ENCODE measurements around the gene SIGLEC15.

DNA sequence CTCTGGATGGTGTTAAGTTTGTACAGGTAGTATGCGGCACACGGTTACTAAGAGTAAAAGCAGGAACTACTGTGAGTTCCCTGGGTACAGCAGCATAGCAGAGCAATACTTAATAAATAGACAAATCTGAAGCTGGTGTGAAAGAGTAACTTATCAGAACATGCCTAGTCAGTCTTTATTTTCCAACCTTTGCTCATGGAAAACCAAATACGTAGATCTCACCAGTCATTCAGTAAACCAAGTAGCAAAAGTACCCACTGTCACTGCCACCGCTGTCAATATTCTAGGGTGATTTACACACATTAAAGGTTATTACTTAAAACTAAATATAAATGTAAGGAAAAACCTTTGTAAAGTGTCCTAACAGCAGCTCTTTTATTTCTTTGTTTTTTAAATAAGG, 35.0 kb downstream of the SIGLEC15 start:
- TF ChIP-seq, protein P1, sequence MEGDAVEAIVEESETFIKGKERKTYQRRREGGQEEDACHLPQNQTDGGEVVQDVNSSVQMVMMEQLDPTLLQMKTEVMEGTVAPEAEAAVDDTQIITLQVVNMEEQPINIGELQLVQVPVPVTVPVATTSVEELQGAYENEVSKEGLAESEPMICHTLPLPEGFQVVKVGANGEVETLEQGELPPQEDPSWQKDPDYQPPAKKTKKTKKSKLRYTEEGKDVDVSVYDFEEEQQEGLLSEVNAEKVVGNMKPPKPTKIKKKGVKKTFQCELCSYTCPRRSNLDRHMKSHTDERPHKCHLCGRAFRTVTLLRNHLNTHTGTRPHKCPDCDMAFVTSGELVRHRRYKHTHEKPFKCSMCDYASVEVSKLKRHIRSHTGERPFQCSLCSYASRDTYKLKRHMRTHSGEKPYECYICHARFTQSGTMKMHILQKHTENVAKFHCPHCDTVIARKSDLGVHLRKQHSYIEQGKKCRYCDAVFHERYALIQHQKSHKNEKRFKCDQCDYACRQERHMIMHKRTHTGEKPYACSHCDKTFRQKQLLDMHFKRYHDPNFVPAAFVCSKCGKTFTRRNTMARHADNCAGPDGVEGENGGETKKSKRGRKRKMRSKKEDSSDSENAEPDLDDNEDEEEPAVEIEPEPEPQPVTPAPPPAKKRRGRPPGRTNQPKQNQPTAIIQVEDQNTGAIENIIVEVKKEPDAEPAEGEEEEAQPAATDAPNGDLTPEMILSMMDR (IDR thresholded peaks at IDR 0.05; ENCODE audit: low read depth, low read length, missing input control), result no peak
- TF ChIP-seq ATF3 (IDR thresholded peaks at IDR 0.05), result no peak
- TF ChIP-seq, protein P2, sequence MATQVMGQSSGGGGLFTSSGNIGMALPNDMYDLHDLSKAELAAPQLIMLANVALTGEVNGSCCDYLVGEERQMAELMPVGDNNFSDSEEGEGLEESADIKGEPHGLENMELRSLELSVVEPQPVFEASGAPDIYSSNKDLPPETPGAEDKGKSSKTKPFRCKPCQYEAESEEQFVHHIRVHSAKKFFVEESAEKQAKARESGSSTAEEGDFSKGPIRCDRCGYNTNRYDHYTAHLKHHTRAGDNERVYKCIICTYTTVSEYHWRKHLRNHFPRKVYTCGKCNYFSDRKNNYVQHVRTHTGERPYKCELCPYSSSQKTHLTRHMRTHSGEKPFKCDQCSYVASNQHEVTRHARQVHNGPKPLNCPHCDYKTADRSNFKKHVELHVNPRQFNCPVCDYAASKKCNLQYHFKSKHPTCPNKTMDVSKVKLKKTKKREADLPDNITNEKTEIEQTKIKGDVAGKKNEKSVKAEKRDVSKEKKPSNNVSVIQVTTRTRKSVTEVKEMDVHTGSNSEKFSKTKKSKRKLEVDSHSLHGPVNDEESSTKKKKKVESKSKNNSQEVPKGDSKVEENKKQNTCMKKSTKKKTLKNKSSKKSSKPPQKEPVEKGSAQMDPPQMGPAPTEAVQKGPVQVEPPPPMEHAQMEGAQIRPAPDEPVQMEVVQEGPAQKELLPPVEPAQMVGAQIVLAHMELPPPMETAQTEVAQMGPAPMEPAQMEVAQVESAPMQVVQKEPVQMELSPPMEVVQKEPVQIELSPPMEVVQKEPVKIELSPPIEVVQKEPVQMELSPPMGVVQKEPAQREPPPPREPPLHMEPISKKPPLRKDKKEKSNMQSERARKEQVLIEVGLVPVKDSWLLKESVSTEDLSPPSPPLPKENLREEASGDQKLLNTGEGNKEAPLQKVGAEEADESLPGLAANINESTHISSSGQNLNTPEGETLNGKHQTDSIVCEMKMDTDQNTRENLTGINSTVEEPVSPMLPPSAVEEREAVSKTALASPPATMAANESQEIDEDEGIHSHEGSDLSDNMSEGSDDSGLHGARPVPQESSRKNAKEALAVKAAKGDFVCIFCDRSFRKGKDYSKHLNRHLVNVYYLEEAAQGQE (IDR thresholded peaks at IDR 0.05), result no peak
- peak; percentile 14 to 36 for TF ChIP-seq RXRA (IDR thresholded peaks at IDR 0.05)
- TF ChIP-seq RAD21 (IDR thresholded peaks at IDR 0.05), result no peak

Measured in liver (tissue), 3 donors.